HG03045 (cell line): ENCODE results near the gene CEBPZOS.
A peak's percentile ranks its signal among the peaks of the same experiment; 100 is the strongest.

Experiments used
- ATAC-seq: cut with Tn5 transposase; IDR thresholded peaks from one replicate; pipeline ENCODE4 v1.9.1; 2021; ENCODE audit warnings: mild to moderate bottlenecking, moderate library complexity; ENCODE audit not compliant: unreplicated experiment

Gene CEBPZOS

GRCh38 chr2:37196320-37197195 lies at the start of gene CEBPZOS:
TSS of gene CEBPZOS (plus strand) at chr2:37196496. CDS start at chr2:37199705, 3,209 bp downstream.
- peak; percentile 76 for ATAC-seq

DNA sequence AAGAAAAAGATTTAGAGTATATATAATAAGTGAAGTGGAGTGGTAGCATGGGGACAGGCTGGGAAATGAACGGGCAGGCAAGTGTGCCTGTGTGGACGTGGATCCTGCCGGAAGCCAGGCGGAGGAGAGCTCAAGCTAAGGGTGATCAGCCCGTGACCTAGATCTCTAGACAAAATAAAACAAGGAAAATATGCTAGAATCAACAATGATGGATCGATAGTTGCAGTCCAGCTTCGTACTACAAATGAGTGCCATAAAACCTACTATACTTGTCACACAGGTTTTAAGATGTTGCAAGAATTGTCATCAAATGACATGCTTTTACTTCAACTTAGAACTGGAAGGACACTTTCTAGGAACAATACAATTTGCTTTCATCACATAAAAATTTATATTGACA lies 48.0 kb upstream of the CEBPZOS start:
- no peak for ATAC-seq

DNA sequence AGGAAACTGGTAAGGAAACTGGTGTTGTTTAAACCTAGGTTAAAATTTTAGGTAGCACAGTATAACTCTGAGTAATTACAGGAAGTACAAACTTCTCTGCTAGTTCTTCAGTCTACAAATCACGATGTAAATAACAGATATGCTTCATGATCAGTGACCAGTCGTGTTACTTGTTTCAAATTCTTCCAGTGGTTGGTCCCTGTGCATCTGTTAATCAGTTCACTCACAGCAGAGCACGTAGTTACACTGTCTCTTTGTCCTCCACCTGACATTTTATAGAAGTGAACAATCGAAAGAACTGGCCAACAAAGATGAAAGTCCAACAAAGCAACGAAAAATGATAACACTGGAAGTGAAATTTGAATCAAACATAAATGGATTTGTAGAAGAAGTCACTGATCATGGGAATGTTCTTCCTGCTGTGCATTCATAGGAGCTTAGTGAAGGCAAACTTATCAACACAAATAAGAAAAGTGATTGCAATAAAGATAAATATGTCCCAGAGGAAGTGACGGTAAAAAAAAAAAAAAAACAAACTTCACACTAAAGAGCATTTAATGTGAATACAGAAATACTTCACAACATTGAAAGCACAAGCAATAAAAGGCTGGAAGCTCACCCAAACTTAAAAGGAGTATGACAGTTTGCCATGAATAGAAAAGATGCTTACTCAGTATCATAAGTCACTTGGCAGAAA lies 46.5 kb upstream of the CEBPZOS start:
- ATAC-seq = no peak

DNA sequence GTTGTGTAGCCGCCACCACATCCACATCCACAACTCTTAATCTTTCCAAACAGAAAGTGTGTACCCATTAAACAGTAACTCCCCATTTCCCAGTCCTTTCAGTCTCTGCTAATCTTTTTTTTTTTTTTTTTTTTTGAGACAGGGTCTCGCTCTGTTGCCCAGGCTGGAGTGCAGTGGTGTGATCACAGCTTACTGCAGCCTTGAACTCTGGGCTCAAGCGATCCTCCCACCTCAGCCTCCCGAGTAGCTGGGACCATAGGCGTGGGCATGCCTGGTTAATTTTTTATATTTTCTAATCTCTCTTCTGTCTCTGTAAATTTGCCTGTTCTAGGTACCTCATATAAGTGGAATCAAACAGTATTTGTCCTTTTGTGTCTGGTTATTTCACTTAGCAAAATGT lies 43.1 kb upstream of the CEBPZOS start:
- no peak for ATAC-seq

- no peak for ATAC-seq
Observed at GRCh38 chr2:37154785-37155184, 41.5 kb upstream of the CEBPZOS start.

DNA sequence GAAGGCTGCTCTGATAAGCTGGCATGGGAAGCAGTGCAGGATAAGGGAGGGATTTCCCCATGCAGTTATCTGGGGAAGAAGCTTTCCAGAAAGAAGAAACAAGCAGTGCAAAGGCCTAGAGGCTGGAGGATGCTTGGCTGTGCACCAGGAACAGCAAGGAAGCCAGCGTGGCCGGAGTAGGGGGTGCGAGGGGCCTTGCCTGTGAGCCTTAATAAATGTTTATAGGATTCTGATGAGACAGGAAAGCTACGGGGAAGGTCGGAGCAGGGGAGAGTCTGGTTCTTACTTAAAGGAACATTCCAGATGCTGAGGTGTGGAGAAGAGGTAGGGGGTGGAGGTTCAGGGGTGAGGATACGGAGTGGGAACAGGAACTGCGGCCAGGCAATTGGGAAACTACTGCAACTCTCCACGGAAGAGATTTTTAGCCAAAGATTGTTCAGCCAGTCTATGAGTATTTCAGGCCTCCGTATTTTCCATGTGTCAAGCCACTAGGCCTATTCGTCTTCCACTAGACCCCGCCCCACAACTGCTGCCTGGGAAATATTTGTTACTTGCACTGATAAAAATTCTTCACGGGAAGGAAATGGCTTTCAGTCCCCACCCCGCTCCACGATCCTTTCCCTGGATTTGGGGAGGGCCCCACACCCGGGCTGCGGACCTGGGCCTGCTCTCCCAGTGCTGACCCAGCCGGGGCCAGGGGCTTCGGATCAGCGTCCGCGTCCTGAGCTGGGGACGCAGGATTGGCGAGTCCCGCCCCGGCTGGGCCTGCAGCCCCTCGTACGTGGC lies 40.0 kb upstream of the CEBPZOS start:
- peak; percentile 35 for ATAC-seq

GRCh38 chr2:37156857-37157714 lies 39.2 kb upstream of the CEBPZOS start, which contains the start of gene EIF2AK2:
TSS of gene EIF2AK2 (minus strand) at chr2:37156980. CDS start at chr2:37147806, 9,174 bp downstream.
- ATAC-seq = peak; percentile 90

- no peak for ATAC-seq
Observed at GRCh38 chr2:37164757-37165156, 31.5 kb upstream of the CEBPZOS start.

- ATAC-seq = no peak
Observed at GRCh38 chr2:37167636-37168180, 28.6 kb upstream of the CEBPZOS start.

- no peak for ATAC-seq
Observed at GRCh38 chr2:37168217-37168981, 27.9 kb upstream of the CEBPZOS start.

- ATAC-seq = no peak
Observed at GRCh38 chr2:37171624-37171950, 24.7 kb upstream of the CEBPZOS start.

- ATAC-seq = no peak
Observed at GRCh38 chr2:37173741-37174140, 22.6 kb upstream of the CEBPZOS start.

DNA sequence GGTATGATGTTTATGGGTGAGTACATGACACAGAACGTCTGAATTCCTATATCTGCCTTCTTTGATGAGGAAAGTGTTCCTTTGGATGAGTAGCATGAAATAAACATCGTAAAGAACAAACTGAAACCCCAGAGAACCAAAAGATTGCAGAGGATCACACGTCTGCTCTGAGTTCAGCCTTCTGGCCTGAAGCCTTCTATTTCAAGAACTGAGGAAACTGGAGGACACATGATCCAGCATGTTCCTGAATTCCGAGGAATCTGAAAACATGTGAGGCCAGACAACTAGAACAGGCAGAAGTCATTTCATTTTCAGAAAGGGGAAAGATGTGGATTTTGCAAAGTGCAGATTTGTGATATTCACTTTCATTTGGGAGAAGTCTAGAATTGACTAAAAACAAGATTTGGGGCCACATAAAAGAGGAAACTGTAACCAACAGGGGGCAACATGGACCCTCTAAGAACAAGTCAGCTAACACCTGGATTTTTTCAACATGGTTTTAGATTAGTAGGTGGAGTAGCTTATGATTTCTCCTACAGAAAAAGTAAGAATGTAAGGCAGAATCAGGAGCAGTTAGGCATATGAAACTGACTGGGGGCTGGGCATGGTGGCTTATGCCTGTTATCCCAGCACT lies 16.2 kb upstream of the CEBPZOS start:
- no peak for ATAC-seq

DNA sequence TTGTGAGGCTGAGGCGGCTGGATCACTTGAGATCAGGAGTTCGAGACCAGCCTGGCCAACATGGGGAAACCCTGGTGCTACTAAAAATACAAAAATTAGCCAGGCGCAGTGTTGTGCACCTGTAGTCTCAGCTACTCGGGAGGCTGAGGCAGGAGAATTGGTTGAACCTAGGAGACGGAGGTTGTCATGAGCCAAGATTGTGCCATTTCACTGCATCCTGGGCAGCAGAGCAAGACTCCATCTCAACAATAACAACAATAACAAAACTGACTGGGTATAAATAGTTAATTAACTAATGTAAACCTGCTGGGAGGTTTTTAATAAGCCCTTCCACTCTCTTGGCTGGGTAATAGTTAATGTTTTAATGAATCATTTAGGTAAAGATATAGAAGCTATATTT lies 15.7 kb upstream of the CEBPZOS start:
- no peak for ATAC-seq

- ATAC-seq = no peak
Observed at GRCh38 chr2:37181726-37182684, 14.3 kb upstream of the CEBPZOS start.

- no peak for ATAC-seq
Observed at GRCh38 chr2:37188570-37188969, 7.7 kb upstream of the CEBPZOS start, which contains the start of gene SULT6B1. TSS of gene SULT6B1 (minus strand) at chr2:37188670. CDS start at chr2:37188640, 30 bp downstream.

- ATAC-seq = no peak
Observed at GRCh38 chr2:37189452-37190153, 6.7 kb upstream of the CEBPZOS start.
